Measurements from ENCODE around the gene PTPRT. TPM values are rescaled to one million over a fixed set of nuclear protein-coding genes. Genes with fewer than 3 reads are reported as not detected.

Gene PTPRT
- total RNA-seq, 2 experiments from 2014 or later: not detected

DNA sequence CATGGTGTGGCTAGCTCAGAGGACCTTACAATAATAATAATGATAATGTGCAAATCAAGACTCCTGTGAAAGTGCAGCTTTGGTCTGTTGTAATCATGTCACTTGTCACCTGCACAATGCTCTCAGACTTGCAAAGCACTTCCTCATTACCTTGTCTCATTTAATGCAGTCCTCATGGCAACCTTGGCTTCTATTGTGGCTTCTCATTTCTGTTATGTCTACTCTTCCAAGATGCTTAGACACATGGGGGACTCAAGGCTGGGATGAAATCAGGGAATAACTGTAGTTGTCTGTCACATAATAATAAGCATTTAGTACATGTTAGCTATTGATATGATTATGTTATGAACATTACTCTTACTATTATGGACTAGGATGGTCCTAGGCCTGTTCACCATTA is 484.2 kb downstream of the PTPRT start:
- ATAC-seq (no peak), DNase-seq (no peak)
- Mint-ChIP-seq H3K27me3 (no peaks in the 10 kb centered on the region), H3K4me3 (no peak overlapping the region), H3K9me3 (peaks cover 8% of the 10 kb centered on the region), H3K36me3 (ENCODE audit: low read depth) (no peaks in the 10 kb centered on the region), H3K27ac (no peak overlapping the region), H3K4me1 (ENCODE audit: low read depth) (no peaks in the 10 kb centered on the region)
- TF ChIP-seq, protein P1, sequence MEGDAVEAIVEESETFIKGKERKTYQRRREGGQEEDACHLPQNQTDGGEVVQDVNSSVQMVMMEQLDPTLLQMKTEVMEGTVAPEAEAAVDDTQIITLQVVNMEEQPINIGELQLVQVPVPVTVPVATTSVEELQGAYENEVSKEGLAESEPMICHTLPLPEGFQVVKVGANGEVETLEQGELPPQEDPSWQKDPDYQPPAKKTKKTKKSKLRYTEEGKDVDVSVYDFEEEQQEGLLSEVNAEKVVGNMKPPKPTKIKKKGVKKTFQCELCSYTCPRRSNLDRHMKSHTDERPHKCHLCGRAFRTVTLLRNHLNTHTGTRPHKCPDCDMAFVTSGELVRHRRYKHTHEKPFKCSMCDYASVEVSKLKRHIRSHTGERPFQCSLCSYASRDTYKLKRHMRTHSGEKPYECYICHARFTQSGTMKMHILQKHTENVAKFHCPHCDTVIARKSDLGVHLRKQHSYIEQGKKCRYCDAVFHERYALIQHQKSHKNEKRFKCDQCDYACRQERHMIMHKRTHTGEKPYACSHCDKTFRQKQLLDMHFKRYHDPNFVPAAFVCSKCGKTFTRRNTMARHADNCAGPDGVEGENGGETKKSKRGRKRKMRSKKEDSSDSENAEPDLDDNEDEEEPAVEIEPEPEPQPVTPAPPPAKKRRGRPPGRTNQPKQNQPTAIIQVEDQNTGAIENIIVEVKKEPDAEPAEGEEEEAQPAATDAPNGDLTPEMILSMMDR (IDR thresholded peaks at IDR 0.05): no peak
- ChIA-PET CTCF (no interaction called here), POLR2A (no interaction called here)
- intact Hi-C loops (cut with micrococcal nuclease): no loop called here

DNA sequence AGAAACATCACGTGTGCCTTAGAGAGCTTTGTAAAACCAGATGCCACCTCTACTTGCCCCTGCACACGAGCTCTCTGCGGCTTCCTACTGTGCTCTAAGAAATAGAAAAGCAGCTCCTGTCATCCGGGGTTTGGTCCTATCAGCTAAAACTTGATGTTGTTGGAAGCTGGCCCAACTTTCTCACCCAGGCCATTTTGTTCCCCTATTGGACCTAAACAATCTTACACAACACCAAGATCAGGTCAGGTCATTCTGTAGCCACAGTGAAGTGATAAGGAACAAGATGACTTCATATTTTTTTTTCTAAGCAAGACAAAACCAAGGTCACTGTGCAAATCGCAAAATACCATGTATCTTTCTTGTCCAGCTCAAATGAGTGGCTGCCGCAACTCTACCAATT is 486.0 kb downstream of the PTPRT start:
- TF ChIP-seq, protein P1 (IDR thresholded peaks at IDR 0.05): no peak
- peaks cover 1% of the 10 kb centered on the region for H3K9me3 Mint-ChIP-seq
- ATAC-seq (no peak), DNase-seq (no peak)
- no peaks in the 10 kb centered on the region for H3K36me3 Mint-ChIP-seq (ENCODE audit: low read depth)
- intact Hi-C loops (cut with micrococcal nuclease): no loop called here
- H3K4me1 Mint-ChIP-seq (ENCODE audit: low read depth): no peaks in the 10 kb centered on the region
- CTCF ChIA-PET: no interaction called here
- POLR2A ChIA-PET: no interaction called here
- no peaks in the 10 kb centered on the region for H3K27me3 Mint-ChIP-seq
- no peak overlapping the region for H3K4me3 Mint-ChIP-seq
- no peak overlapping the region for H3K27ac Mint-ChIP-seq

DNA sequence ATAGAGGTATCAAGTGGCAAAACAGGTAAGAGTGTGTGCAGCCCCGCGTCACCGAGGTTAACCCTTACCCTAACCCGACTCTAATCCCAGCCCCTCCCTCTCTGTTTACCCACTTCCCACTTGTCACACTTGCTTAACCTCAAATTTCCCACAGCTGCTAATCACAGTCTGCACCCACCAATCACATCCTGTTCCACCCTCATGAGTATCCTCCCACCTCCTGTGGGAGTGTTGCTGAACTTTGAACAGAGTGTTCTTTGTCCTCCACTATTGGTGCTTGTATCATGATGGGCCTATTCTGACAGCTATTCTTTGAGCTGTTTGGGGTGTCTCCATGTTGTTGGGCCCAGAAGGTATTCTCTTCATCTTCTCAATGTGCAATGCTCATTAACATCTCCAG is 487.8 kb downstream of the PTPRT start:
- H3K4me3 Mint-ChIP-seq: no peak overlapping the region
- TF ChIP-seq, protein P1 (IDR thresholded peaks at IDR 0.05): no peak
- no peak overlapping the region for H3K27ac Mint-ChIP-seq
- DNase-seq (no peak), ATAC-seq (no peak)
- intact Hi-C loops (cut with micrococcal nuclease): no loop called here
- H3K27me3 Mint-ChIP-seq: no peaks in the 10 kb centered on the region
- H3K36me3 Mint-ChIP-seq (ENCODE audit: low read depth): no peaks in the 10 kb centered on the region
- H3K9me3 Mint-ChIP-seq: peaks cover 2% of the 10 kb centered on the region
- CTCF ChIA-PET: no interaction called here
- no peaks in the 10 kb centered on the region for H3K4me1 Mint-ChIP-seq (ENCODE audit: low read depth)
- POLR2A ChIA-PET: no interaction called here

DNA sequence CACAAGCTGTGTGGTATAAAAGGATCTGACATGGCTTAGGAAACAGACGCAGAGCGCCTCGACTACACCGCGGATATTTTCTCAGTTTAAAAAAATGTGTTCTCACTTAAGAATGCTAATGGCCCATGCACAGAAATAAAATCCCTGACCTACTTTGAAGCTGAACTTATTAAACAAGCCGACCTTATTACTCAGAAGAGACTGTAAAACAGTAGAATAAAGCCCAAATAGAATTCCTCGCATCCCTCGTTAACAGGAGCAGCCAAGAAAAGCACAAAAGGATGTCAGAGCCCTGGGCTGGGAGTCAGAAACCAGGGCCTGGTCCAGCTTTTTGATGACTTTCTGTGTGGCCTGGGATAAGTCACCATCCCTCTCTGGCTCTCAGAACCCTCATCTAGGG is 489.3 kb downstream of the PTPRT start:
- intact Hi-C loops (cut with micrococcal nuclease): no loop called here
- CTCF ChIA-PET: no interaction called here
- no peaks in the 10 kb centered on the region for H3K27me3 Mint-ChIP-seq
- DNase-seq (no peak), ATAC-seq (no peak)
- TF ChIP-seq, protein P1 (IDR thresholded peaks at IDR 0.05): no peak
- H3K36me3 Mint-ChIP-seq (ENCODE audit: low read depth): no peaks in the 10 kb centered on the region
- no peak overlapping the region for H3K27ac Mint-ChIP-seq
- no peak overlapping the region for H3K4me3 Mint-ChIP-seq
- no peaks in the 10 kb centered on the region for H3K4me1 Mint-ChIP-seq (ENCODE audit: low read depth)
- POLR2A ChIA-PET: no interaction called here
- H3K9me3 Mint-ChIP-seq: peaks cover 2% of the 10 kb centered on the region

DNA sequence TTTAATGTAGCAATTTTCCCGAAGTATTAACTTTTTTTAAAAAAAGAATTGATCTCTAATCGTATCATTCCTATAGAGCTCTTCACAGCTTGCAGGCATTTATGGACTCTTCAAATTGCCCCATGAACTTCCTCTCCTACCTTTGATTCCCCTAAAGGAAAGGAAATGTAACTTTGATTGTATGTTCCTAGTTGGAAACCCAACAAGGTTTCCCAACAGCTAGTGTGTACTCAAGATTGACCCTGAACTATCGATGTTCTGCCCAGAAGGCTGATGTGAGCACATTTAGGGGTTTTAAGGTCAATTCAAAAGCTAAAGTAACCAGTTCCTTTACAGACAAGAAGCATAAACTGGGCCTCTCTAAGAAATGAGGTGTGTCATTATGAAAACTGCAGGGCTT is 491.7 kb downstream of the PTPRT start:
- CTCF ChIA-PET: no interaction called here
- ATAC-seq (no peak), DNase-seq (no peak)
- POLR2A ChIA-PET: no interaction called here
- no peaks in the 10 kb centered on the region for H3K36me3 Mint-ChIP-seq (ENCODE audit: low read depth)
- no peaks in the 10 kb centered on the region for H3K27me3 Mint-ChIP-seq
- no peak overlapping the region for H3K4me3 Mint-ChIP-seq
- H3K9me3 Mint-ChIP-seq: peaks cover 2% of the 10 kb centered on the region
- no peaks in the 10 kb centered on the region for H3K4me1 Mint-ChIP-seq (ENCODE audit: low read depth)
- no peak overlapping the region for H3K27ac Mint-ChIP-seq
- TF ChIP-seq, protein P1 (IDR thresholded peaks at IDR 0.05): no peak
- intact Hi-C loops (cut with micrococcal nuclease): no loop called here

All from activated CD8-positive, alpha-beta T cell treated with anti-CD3 and anti-CD28 coated beads for 36 hours (primary cell).